Sigmoid colon (tissue), 3 donors: ENCODE data around the gene BAHD1.

Experiments
- POLR2A ChIP-seq, 2 donors: fragments of 450-650 bp; IDR thresholded peaks; one replicate each; pipeline ENCODE4 v1.6.1; 2016; ENCODE audit warnings: antibody characterized with exemption in 2 of 2, mild to moderate bottlenecking in 2 of 2, moderate library complexity in 2 of 2
- TF ChIP-seq, protein P1 (sequence below), 4 experiments: fragments of 450-650 bp in 3 of 4; fragments of 200-600 bp in 1 of 4; IDR thresholded peaks; one replicate each; pipeline ENCODE4 v1.5.1; 2016 to 2019; ENCODE audit warnings: antibody characterized with exemption in 4 of 4, mild to moderate bottlenecking in 3 of 4, moderate library complexity in 2 of 4

DNA sequence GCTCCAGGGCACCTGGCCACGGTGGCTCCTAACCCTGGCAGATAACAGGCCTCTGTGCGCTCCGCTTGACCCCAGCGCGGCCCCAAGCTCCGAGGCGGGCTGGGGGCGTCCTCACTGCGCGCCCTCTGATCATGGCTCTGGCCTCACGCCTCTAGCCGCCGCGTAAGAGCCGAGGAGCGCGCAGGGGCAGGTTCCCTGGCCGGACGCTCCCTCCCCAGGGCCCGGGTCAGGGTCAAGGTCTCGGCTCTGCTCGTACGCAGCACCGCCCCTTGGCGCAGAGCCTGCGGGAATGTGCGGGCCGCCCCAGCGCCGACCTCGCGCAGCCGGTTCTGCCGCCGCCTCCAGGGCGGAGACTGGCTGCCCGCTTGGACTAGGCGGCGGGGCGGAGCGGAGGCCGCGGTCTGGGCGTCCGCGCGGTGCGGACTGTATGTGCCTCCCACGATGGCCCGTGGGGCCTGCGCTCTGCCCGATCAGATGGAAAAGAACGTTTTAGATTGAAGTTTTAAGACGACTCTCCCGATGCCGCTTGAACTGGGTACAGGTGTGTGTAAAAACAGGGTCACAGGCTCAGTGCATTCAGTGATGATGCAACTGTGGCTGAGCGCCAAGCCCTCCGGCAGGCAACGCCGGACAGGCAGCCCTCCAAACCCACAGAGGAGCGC is 70.8 kb downstream of the BAHD1 start:
- TF ChIP-seq POLR2A (IDR thresholded peaks at IDR 0.05), result no peak
- TF ChIP-seq, protein P1, sequence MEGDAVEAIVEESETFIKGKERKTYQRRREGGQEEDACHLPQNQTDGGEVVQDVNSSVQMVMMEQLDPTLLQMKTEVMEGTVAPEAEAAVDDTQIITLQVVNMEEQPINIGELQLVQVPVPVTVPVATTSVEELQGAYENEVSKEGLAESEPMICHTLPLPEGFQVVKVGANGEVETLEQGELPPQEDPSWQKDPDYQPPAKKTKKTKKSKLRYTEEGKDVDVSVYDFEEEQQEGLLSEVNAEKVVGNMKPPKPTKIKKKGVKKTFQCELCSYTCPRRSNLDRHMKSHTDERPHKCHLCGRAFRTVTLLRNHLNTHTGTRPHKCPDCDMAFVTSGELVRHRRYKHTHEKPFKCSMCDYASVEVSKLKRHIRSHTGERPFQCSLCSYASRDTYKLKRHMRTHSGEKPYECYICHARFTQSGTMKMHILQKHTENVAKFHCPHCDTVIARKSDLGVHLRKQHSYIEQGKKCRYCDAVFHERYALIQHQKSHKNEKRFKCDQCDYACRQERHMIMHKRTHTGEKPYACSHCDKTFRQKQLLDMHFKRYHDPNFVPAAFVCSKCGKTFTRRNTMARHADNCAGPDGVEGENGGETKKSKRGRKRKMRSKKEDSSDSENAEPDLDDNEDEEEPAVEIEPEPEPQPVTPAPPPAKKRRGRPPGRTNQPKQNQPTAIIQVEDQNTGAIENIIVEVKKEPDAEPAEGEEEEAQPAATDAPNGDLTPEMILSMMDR (IDR thresholded peaks at IDR 0.05), result no peak
